Mammary epithelial cell (primary cell): ENCODE data around the gene MICU1.

ENCODE experiments used
- EZH2 ChIP-seq: IDR thresholded peaks from 2 replicates; pipeline ENCODE4 v1.6.1; 2012; ENCODE audit warnings: low read length, inconsistent platforms, borderline replicate concordance
- TF ChIP-seq, protein P1 (sequence below), 2 donors: IDR thresholded peaks in 1 of 2; conservative IDR thresholded peaks in 1 of 2; 2 replicates each; pipeline ENCODE4 v1.5.1; 2011 to 2012; ENCODE audit warnings: inconsistent platforms in 2 of 2, low read length in 2 of 2, mild to moderate bottlenecking in 2 of 2, control low read depth in 1 of 2, low read depth in 1 of 2; ENCODE audit not compliant: insufficient read depth in 1 of 2; ENCODE audit errors: extremely low read depth in 1 of 2

- TF ChIP-seq, protein P1, sequence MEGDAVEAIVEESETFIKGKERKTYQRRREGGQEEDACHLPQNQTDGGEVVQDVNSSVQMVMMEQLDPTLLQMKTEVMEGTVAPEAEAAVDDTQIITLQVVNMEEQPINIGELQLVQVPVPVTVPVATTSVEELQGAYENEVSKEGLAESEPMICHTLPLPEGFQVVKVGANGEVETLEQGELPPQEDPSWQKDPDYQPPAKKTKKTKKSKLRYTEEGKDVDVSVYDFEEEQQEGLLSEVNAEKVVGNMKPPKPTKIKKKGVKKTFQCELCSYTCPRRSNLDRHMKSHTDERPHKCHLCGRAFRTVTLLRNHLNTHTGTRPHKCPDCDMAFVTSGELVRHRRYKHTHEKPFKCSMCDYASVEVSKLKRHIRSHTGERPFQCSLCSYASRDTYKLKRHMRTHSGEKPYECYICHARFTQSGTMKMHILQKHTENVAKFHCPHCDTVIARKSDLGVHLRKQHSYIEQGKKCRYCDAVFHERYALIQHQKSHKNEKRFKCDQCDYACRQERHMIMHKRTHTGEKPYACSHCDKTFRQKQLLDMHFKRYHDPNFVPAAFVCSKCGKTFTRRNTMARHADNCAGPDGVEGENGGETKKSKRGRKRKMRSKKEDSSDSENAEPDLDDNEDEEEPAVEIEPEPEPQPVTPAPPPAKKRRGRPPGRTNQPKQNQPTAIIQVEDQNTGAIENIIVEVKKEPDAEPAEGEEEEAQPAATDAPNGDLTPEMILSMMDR (conservative IDR thresholded peaks at IDR 0.05 in 1 of 2, IDR thresholded peaks at IDR 0.05 in 1 of 2; ENCODE audit: extremely low read depth in 1 of 2, insufficient read depth in 1 of 2, low read depth in 1 of 2, low read length in 2 of 2): no peak
- TF ChIP-seq EZH2: no peak
Observed at GRCh38 chr10:72461085-72461484, 164.8 kb downstream of the MICU1 start.
